HCT116 (cell line): Measurements from ENCODE around the gene CACNA1S. TPM values are rescaled to one million over a fixed set of nuclear protein-coding genes. Genes with fewer than 3 reads are reported as not detected.

Source experiments
- ATAC-seq: fragments of 200-7000 bp; cut with Tn5 transposase; 2 replicates; pipeline ENCODE4 v1.9.1; 2020; ENCODE audit warnings: mild to moderate bottlenecking, moderate library complexity
- BruUV-seq: library from RNA; stranded (reverse); fragments of 400-500 nt; replicated peaks from 2 replicates; lab custom pipeline; 2021; lab: Mats Ljungman, UMichigan
- CTCF ChIA-PET: fragments of 300-600 bp; sonication (Branson Sonifier 250); formaldehyde crosslinking; loops from one replicate; lab custom pipeline; 2021; ENCODE audit warnings: antibody characterized with exemption; lab: Charles Lee
- POLR2A ChIA-PET: fragments of 300-600, 350-600 bp; sonication (Branson Sonifier 250); formaldehyde crosslinking; loops from one replicate; lab custom pipeline; 2021; ENCODE audit warnings: antibody characterized with exemption; lab: Charles Lee
- RAD21 ChIA-PET, 2 experiments: fragments of 300-600 bp; sonication (Branson Sonifier 250); formaldehyde crosslinking; loops; one replicate each; lab custom pipeline; 2023; ENCODE audit warnings: low total read pairs in 2 of 2; ENCODE audit not compliant: uncharacterized antibody in 2 of 2, unreplicated experiment in 2 of 2, low non-redundant PET in 1 of 2; lab: Charles Lee
- DNase-seq: peaks from one replicate; pipeline ENCODE4 v3.0.0-alpha.2; 2010; ENCODE audit warnings: low read depth, low spot score
- H2AFZ ChIP-seq: fragments of 200-600 bp; shearing (Covaris generic), sonication (generic); 2 replicates; pipeline ENCODE4 v1.6.1; 2017; ENCODE audit warnings: low read depth, mixed run types, mixed read lengths, antibody characterized with exemption, low read length; ENCODE audit not compliant: poor library complexity, severe bottlenecking
- H3K27ac ChIP-seq: 2 replicates; pipeline ENCODE4 v1.5.1; 2012; ENCODE audit warnings: low read depth, low read length
- H3K27me3 ChIP-seq: fragments of 200-600 bp; sonication (generic); 2 replicates; pipeline ENCODE4 v1.6.1; 2016; ENCODE audit warnings: mixed run types, low read length, mixed read lengths; ENCODE audit not compliant: insufficient read depth
- H3K36me3 ChIP-seq, 2 experiments: fragments of 200-500 bp in 1 of 2; fragments of 200-600 bp in 1 of 2; sonication (Bioruptor generic) in 1 of 2; sonication (generic) in 1 of 2; 2 replicates each; pipeline versions ENCODE4 v1.5.1 to v1.6.1; 2014 to 2016; ENCODE audit warnings: low read length in 2 of 2, inconsistent platforms in 1 of 2, mixed read lengths in 1 of 2, mixed run types in 1 of 2; ENCODE audit not compliant: insufficient read depth in 2 of 2, control insufficient read depth in 1 of 2
- H3K4me1 ChIP-seq, 2 experiments: fragments of 200-600 bp in 1 of 2; sonication (generic) in 1 of 2; 2 replicates each; pipeline versions ENCODE4 v1.5.1 to v1.6.1; 2012 to 2017; ENCODE audit warnings: low read length in 2 of 2, inconsistent platforms in 1 of 2, mild to moderate bottlenecking in 1 of 2, mixed read lengths in 1 of 2, mixed run types in 1 of 2, moderate library complexity in 1 of 2; ENCODE audit not compliant: insufficient read depth in 2 of 2, control insufficient read depth in 1 of 2
- H3K4me2 ChIP-seq: fragments of 200-600 bp; sonication (generic); 2 replicates; pipeline ENCODE4 v1.6.1; 2017; ENCODE audit warnings: mixed run types, low read length, mixed read lengths
- H3K4me3 ChIP-seq, 2 experiments: fragments of 200-600 bp in 1 of 2; sonication (generic) in 1 of 2; replicated peaks in 1 of 2; 2 replicates each; pipeline ENCODE4 v1.5.1; 2011 to 2016; ENCODE audit warnings: low read length in 2 of 2, control low read depth in 1 of 2, low read depth in 1 of 2, mild to moderate bottlenecking in 1 of 2, mixed read lengths in 1 of 2, mixed run types in 1 of 2
- H3K79me2 ChIP-seq: fragments of 200-600 bp; sonication (generic); 2 replicates; pipeline ENCODE4 v1.6.1; 2017; ENCODE audit warnings: mild to moderate bottlenecking, mixed run types, low read length, moderate library complexity, mixed read lengths; ENCODE audit not compliant: insufficient read depth
- H3K9ac ChIP-seq: fragments of 200-600 bp; sonication (generic); 2 replicates; pipeline ENCODE4 v1.6.1; 2016; ENCODE audit warnings: low read length, mixed read lengths
- H3K9me2 ChIP-seq: fragments of 200-600 bp; sonication (generic), shearing (Covaris generic); 2 replicates; pipeline ENCODE4 v1.6.1; 2017; ENCODE audit warnings: mixed run types, mild to moderate bottlenecking, moderate library complexity; ENCODE audit not compliant: insufficient read depth
- H3K9me3 ChIP-seq, 2 experiments: fragments of 200-500 bp in 1 of 2; fragments of 200-600 bp in 1 of 2; sonication (Bioruptor generic) in 1 of 2; sonication (generic) in 1 of 2; 2 replicates each; pipeline ENCODE4 v1.6.1; 2014 to 2017; ENCODE audit warnings: low read length in 2 of 2, mixed read lengths in 2 of 2, inconsistent platforms in 1 of 2, low read depth in 1 of 2, mild to moderate bottlenecking in 1 of 2, mixed run types in 1 of 2, moderate library complexity in 1 of 2; ENCODE audit not compliant: control insufficient read depth in 1 of 2, insufficient read depth in 1 of 2
- H4K20me1 ChIP-seq: fragments of 200-600 bp; sonication (generic), shearing (Covaris generic); 2 replicates; pipeline ENCODE4 v1.6.1; 2017; ENCODE audit warnings: mixed run types, mild to moderate bottlenecking, moderate library complexity; ENCODE audit not compliant: insufficient read depth
- CBX3 ChIP-seq: IDR thresholded peaks from 2 replicates; pipeline ENCODE4 v1.6.1; 2012; ENCODE audit warnings: low read depth
- CEBPB ChIP-seq: IDR thresholded peaks from 2 replicates; pipeline ENCODE4 v1.6.1; 2012; ENCODE audit warnings: low read depth
- FOSL1 ChIP-seq: IDR thresholded peaks from 2 replicates; pipeline ENCODE4 v1.6.1; 2012; ENCODE audit warnings: low read depth
- POLR2AphosphoS5 ChIP-seq: IDR thresholded peaks from 2 replicates; pipeline ENCODE4 v1.6.1; 2011; ENCODE audit warnings: mild to moderate bottlenecking, low read depth, low read length, moderate library complexity
- YY1 ChIP-seq: IDR thresholded peaks from 2 replicates; pipeline ENCODE4 v1.6.1; 2011; ENCODE audit warnings: low read length, low read depth, moderate library complexity, mild to moderate bottlenecking; ENCODE audit not compliant: insufficient replicate concordance; ENCODE audit errors: extremely low read depth
- ZNF274 ChIP-seq: fragments of 200-500 bp; sonication (Bioruptor generic); IDR thresholded peaks from 2 replicates; pipeline ENCODE4 v1.6.1; 2014; ENCODE audit warnings: mild to moderate bottlenecking, low read depth, low read length, inconsistent platforms
- intact Hi-C: fragments of 100-400 bp; cut with micrococcal nuclease; formaldehyde crosslinking; loops from 2 replicates; pipeline ENCODE4 v1.10.0; 2022
- total RNA-seq: library from RNA; stranded (reverse); gene quantifications from one replicate; pipeline ENCODE4 v1.2.1, GENCODE V29; 2021; ENCODE audit not compliant: unreplicated experiment
- TF ChIP-seq, protein P1 (sequence below): IDR thresholded peaks from 2 replicates; pipeline ENCODE4 v1.6.1; 2012; ENCODE audit warnings: low read depth
- TF ChIP-seq, protein P2 (sequence below): IDR thresholded peaks from 2 replicates; pipeline ENCODE4 v1.6.1; 2012

CACNA1S gene
- total RNA-seq, 1 experiment from 2014 or later, result not detected

DNA sequence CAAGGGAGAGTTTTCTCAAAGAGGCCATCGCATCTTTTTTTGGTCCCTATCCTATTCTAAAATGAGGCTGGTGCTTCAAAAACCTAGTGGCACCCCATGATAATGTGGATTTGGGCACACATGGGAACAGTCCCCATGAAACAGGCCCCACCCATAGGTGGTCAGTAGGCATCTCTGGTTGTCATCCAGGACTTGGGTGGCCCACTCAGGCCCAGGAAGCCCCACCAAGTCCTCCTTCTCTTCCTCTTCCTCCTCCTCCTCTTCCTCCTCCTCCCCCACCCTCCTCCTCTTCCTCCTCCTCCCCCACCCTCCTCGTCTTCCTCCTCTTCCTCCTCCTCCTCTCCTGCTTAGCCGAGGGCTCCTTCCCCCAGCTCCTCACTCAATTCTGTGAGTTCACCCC lies 554 bp downstream of the CACNA1S start (continued):
- TF ChIP-seq, protein P1, sequence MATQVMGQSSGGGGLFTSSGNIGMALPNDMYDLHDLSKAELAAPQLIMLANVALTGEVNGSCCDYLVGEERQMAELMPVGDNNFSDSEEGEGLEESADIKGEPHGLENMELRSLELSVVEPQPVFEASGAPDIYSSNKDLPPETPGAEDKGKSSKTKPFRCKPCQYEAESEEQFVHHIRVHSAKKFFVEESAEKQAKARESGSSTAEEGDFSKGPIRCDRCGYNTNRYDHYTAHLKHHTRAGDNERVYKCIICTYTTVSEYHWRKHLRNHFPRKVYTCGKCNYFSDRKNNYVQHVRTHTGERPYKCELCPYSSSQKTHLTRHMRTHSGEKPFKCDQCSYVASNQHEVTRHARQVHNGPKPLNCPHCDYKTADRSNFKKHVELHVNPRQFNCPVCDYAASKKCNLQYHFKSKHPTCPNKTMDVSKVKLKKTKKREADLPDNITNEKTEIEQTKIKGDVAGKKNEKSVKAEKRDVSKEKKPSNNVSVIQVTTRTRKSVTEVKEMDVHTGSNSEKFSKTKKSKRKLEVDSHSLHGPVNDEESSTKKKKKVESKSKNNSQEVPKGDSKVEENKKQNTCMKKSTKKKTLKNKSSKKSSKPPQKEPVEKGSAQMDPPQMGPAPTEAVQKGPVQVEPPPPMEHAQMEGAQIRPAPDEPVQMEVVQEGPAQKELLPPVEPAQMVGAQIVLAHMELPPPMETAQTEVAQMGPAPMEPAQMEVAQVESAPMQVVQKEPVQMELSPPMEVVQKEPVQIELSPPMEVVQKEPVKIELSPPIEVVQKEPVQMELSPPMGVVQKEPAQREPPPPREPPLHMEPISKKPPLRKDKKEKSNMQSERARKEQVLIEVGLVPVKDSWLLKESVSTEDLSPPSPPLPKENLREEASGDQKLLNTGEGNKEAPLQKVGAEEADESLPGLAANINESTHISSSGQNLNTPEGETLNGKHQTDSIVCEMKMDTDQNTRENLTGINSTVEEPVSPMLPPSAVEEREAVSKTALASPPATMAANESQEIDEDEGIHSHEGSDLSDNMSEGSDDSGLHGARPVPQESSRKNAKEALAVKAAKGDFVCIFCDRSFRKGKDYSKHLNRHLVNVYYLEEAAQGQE, result no peak
- TF ChIP-seq POLR2AphosphoS5, result no peak
- TF ChIP-seq, all 23 proteins: peak for 0

DNA sequence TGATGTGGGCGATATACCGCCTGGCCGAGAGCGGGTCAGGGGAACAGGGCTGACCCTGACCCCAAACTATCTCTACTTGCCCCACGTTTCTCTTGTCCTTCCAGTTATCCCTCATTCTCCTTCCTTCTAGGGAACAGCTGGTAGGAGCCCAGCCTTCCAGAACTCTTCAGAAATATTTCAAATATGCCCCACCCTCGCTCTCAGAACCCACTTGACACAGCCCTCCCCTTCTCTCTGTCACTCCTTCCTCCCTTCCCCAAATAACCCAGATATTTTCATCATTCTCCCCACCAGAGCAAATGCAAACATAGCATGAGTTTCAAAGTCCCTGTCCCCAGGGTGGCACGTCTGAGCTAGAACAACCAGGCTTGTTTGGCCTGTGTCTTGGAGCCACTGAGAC lies 1.1 kb downstream of the CACNA1S start:
- H3K9me3 ChIP-seq, result no peaks in the 10 kb centered on the region
- H4K20me1 ChIP-seq, result no peaks in the 10 kb centered on the region
- intact Hi-C loops, result no loop called here
- no peak overlapping the region for H3K4me2 ChIP-seq
- ChIA-PET RAD21 (no interaction called here), POLR2A (no interaction called here), CTCF (no interaction called here)
- no peak for DNase-seq
- ATAC-seq, result no peak
- H3K9me2 ChIP-seq, result no peaks in the 10 kb centered on the region
- no peaks in the 10 kb centered on the region for H3K27me3 ChIP-seq
- H3K9ac ChIP-seq, result no peak overlapping the region
- H3K27ac ChIP-seq, result no peak overlapping the region
- TF ChIP-seq YY1, result no peak
- TF ChIP-seq ZNF274, result no peak
- no peak for TF ChIP-seq CBX3
- TF ChIP-seq, protein P2, sequence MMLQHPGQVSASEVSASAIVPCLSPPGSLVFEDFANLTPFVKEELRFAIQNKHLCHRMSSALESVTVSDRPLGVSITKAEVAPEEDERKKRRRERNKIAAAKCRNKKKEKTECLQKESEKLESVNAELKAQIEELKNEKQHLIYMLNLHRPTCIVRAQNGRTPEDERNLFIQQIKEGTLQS, result no peak
- TF ChIP-seq CEBPB, result no peak
- no peak for TF ChIP-seq FOSL1
- H3K36me3 ChIP-seq, result no peaks in the 10 kb centered on the region
- H3K4me3 ChIP-seq, result no peak overlapping the region
- no peaks in the 10 kb centered on the region for H3K79me2 ChIP-seq
- no peak overlapping the region for H2AFZ ChIP-seq
- no TSS peak for BruUV-seq
- H3K4me1 ChIP-seq, result peaks cover 6 to 17% of the 10 kb centered on the region in 2 experiments; a peak in 3 of 4 replicates
